ENCODE results near the gene CCHCR1.

GRCh38 chr6:31138982-31139381, 18.6 kb downstream of the CCHCR1 start, which contains the start of gene PSORS1C2:
- TF ChIP-seq GABPA (IDR thresholded peaks at IDR 0.05; ENCODE audit: low read depth): no peak
- TF ChIP-seq CTCF (IDR thresholded peaks at IDR 0.05; ENCODE audit: insufficient read depth, low read length): no peak
- no peak for TF ChIP-seq REST (IDR thresholded peaks at IDR 0.05; ENCODE audit: insufficient replicate concordance, low read depth)
- TF ChIP-seq POLR2AphosphoS5 (IDR thresholded peaks at IDR 0.05; ENCODE audit: low read depth): no peak
